Measurements from ENCODE around the gene MFAP5.

MFAP5 gene, protein sequence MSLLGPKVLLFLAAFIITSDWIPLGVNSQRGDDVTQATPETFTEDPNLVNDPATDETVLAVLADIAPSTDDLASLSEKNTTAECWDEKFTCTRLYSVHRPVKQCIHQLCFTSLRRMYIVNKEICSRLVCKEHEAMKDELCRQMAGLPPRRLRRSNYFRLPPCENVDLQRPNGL

DNA sequence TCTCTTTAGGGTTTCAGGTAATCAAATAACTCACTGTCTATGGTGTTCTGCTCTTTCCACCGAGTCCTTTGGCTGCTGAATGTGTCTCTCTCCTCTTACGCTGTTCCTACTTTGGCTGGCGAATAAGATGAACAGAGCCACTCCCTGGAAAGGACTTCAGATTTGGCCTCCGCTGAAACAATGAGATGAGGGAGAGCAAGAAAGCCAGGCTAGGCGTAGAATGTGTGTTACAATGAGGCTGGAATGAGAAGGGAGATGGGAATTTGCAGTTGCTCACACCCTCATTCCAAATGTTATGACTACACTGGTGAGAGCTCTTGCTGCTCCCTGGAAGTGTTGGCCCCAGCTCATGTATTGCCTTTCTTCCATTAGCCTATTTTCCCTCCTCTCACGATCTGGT lies at the start of gene MFAP5:
Gene MFAP5, minus strand, starts transcription at position 234 of the 400 bp plus-strand sequence. CDS start 722 bp downstream, outside the sequence.
- no peak for DNase-seq (ENCODE audit: insufficient read length, low spot score)
- no peak for FAIRE-seq

DNA sequence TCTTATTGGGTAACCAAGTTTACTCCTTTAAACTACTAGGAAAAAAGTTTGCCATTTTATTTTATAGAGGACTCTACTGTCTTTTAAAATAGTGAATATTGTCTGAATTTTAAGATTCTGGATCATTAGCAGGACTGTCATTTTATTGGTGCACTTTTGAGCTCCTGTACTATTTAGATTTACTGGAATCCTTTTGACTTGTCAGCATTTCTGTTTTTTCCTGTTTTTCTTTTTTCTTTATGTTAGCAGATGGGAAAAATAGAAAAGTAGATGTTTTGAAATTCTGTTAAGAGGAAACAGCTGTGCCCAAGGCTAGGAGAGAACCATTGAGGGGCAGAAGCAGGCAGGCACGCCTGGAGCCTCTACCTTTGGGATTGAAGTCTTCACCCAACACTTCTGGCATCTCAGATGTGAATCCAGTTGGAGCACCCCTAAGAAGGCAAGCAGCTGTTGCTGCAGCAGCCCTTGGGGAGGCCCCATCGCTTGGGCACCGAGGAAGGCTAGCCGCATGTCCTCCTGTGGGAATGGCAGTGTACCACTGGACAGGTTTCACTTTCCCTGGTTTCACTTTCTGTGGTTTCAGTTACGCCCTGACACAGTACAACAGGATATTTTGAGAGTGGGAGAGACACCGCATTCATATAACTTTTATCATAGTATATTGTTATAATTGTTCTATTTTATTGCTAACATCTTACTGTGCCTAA lies 46.7 kb upstream of the MFAP5 start:
- no peak for DNase-seq (ENCODE audit: insufficient read length, low spot score)

DNA sequence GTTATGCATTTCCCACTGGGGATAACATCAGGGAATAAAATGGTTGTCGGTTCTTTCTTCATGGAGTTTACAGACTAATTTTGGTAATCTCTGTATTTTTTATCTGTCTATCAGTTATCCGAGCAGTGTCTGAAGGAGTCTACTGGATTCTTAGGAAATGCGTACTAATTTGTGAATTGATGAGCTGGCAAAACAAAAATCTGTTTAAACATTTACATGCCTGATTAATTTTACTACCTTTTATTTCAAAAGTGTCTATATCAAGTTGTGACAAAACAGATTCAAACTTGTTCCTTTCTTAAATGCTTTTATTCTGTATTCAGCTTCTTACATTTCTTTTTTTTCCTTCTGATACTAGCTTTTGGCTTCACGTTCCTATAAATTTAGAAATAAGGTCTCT lies 39.5 kb upstream of the MFAP5 start:
- FAIRE-seq (no peak), DNase-seq (ENCODE audit: insufficient read length, low spot score) (no peak)

More for the DNA sequence above, 46.7 kb upstream of the MFAP5 start:
- no peak for FAIRE-seq

DNA sequence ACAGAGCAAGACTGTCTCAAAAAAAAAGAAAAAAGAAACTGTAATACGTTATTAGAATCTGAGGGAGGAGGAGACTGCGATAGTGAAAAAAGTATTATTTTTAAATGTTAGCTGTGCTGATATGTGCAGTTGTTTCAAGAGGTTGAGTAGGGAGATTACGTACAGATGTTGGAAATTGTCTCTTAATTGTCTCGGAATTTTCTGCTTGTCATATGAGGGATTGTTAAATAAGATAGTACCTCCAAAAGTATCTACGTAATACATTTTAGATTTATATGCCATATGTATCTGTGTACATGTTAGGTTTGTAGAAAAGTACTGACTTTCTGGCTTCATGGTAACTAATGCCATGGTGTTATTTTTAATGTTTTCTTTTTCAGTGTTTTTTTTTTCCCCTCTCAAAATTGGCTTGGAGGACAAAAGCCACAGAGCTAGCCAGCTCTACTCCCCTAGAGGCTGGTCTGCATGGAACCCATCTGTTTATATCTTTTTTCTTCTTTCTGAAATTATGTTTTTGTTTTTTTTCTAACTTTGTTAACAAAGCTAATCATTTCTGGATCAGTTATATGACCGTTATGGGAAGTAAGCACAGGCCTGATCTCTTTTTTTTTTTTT lies 38.5 kb upstream of the MFAP5 start:
- DNase-seq (ENCODE audit: insufficient read length, low spot score) (no peak), FAIRE-seq (no peak)

DNA sequence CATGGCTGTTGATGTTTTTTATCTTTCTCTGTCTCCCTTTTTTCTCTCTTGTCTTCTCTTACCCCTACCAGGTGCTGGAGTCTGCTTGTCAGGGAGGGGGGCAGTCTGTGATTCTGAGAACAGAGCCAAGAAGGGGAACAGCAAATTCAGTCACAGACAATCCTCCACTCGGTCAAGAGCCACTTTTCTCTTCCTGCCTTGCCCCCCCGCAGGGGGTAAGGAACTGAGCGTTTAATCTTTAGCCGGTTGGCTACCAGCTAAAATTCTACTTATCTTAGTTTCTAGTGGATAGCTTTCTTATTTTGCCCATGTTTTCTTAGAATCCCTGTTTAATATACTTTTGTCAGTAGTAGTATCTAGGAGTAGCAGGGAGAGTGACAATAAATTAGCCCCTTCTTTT lies 37.1 kb upstream of the MFAP5 start:
- no peak for FAIRE-seq
- DNase-seq (ENCODE audit: insufficient read length, low spot score), result no peak

DNA sequence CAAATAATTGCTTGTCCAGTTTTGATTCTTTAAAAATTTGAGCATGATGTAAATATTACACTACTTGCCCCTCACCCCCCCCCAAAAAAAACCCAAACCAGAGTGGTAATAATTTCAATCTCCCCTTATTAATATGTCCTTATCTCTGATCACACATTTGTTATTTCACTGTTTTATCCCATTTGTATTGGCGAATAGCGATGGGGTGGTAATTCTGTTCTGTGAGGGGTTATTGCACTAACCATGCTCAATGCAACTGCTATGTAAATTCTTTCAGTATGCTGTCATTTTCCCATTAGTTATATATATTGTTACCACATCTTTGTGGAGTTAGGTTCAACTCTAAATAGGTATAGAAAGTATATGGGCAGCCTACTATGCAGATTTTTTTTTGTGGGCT lies 36.3 kb upstream of the MFAP5 start:
- DNase-seq (ENCODE audit: insufficient read length, low spot score), result no peak
- FAIRE-seq, result no peak

DNA sequence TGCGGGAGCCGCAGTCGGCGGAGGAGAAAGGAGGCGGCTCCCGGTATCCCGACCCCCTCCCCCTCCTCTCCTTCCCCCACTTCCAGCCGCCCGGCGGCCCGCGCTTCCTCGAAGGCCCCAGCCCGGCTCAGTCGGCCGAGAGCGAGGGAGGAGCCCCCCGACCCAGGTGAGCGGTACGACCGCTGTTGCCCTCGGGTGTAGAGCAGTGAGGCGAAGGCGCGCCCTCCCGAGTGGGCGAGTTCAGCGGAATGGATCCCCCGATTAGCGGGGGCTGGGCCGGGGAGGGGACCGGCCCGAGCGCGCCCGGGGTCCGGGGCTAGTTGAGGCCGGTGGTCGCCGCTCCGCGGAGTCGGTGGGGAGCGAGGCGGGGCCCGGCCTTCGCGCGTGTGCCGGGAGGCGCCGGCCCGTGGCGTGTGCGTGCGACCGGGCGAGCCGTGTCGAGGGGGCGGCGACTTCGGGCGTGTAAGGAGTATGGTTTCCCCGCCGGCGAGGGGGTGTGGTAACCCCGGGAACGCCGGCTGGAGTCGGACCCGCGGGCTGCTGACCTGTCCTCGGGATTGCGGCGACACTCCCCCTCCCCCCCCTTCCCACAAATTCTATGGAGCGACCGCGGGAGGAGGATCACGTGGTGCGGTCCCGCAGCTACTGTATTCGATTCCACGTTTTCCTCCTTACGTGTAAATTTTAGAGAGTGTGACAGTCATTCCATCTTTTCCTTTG lies 35.7 kb upstream of the MFAP5 start:
- DNase-seq (ENCODE audit: insufficient read length, low spot score) (peak; percentile 31), FAIRE-seq (no peak)

DNA sequence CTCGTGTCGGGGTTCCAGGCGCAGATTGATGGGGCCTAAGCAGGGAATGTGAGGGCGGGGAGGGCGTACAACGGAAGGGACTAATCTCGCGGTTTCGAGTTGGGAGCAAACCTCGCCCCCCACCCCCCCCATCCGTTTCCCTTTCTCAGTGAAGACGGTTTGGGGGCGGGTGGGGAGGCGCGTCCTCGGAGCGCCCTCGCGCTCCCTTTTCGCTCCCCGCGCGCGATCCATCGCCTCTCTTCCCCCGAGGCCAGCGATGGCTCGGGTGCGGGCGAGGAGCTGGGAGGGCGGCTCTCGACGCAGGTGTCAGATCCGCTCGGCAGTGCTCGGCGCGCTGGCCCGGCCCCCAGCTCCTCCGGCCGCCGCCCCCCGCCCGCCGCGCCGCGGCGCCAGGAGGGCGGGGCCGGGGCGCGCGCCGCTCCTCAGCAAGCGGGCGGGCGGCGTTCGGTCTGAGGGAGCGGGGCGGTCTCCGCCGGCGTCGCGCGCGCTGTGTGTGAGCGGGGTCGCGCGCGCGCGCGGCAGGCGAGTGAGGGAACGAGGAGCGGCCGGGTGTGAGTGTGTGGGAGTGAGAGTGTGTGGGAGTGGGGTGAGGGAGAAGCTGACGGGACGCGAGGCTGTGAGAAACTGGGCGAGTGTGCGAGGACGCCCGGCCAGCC lies 35.0 kb upstream of the MFAP5 start, which contains the start of gene RIMKLB:
Gene RIMKLB, plus strand, starts transcription at position 516 of the 656 bp plus-strand sequence. CDS start 15,876 bp downstream, outside the sequence.
- peak; percentile 54 for FAIRE-seq
- DNase-seq (ENCODE audit: insufficient read length, low spot score), result peak; percentile 57

DNA sequence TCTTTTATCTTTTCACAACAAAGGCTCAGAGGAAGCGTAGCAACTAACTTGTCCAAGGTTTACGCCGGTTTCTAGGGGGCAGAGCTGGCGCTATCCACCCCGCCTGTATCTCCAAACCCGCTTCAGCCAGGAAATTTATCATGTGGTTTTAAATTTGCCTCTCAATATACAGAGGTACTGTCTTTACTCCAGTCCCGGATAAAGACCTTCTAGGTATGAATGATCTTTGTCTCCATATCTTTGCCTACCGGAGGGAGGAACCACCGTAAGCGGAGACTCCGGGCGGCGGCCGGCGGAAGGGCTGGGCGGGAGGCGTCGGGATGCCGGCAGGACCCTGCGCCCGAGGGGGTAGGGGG lies 34.5 kb upstream of the MFAP5 start:
- DNase-seq (ENCODE audit: insufficient read length, low spot score) (peak; percentile 25), FAIRE-seq (no peak)

DNA sequence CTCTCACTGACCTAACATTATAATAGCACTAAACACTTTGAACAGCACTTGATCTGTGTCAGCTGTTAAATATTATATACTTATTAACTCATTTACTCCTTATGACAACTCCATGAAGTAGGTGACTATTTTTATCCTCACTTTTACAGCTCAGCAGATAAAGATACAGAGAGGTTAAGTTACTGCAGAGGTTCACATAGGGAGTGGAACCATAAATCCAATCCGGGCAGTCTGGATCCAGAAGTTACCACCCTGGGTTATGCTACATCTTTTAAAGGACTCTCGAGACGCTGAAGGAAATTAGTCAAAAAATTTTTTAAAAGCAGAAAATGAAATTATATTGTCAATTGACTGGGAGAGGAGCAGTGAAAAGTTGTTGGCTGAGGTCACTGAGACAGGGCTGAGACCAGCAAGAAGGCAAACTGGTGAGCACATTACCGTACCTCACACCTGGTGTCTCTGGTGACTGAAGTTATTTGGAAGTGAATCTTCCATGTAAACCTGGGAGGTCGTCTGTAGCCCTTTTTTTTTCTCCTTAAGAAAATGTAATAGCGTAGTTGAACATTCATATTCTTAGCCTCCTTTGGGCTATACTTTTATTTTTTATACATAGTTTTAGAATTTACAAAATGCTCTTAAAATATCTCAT lies 33.9 kb upstream of the MFAP5 start:
- DNase-seq (ENCODE audit: insufficient read length, low spot score), result no peak
- no peak for FAIRE-seq

DNA sequence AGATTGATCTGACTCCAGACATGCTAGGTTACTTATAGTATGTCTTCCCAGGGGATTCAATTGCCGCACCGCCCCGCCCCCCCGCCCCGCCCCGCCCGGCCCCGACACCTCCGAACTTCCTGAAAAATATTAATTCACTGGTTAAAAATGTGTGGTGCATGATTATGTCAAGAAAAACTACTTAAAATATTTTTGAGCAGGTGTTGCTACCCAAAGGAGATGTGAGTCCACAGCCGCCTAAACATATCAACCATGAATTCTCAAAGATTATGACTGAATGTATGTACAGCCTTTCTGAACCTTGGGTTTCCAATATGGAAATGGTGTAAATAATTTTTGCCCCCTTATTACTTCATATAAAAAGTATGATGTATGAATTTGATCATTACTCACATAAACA lies 32.5 kb upstream of the MFAP5 start:
- FAIRE-seq, result no peak

DNA sequence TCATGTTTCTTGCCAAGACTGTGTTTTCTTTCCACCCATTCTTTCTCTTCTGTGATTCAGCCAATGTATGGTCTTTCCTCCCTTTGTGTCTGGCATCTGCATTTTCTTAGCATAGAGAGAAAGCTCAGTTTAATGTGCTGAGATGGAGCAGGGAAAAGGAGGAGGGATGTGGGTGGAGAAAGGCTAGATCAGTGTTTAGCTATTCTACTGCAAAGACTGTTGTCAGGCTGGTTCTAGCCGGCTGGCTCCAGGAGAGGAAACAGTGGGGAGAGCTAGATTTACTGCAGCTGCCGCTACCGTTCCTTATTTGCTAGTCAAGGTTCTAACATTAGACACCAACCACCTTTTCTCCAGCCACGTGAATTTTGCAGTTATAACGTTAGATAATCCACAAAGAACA lies 29.9 kb upstream of the MFAP5 start:
- DNase-seq (ENCODE audit: insufficient read length, low spot score) (no peak), FAIRE-seq (no peak)

More for the DNA sequence above, 32.5 kb upstream of the MFAP5 start:
- DNase-seq (ENCODE audit: insufficient read length, low spot score), result no peak

DNA sequence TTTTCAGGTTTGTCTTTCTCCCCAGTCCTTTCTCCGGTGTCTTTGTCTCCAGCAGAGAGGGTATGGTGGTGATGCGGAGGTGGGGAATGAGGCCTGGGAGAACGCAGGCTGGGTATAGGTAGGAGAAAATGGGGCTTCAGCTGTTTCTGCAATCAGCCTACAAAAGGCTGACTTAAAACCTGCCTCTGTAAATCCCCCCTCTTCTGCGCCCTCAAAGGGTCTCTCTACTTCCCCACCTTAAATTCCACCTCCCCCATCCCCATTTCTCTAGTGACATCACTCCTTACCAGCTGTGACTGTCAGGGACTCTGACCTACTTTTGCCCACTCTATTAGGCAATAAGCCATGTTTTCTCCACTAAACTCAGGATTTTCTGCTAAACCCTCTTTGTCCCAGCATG lies 27.1 kb upstream of the MFAP5 start:
- DNase-seq (ENCODE audit: insufficient read length, low spot score), result no peak
- no peak for FAIRE-seq

DNA sequence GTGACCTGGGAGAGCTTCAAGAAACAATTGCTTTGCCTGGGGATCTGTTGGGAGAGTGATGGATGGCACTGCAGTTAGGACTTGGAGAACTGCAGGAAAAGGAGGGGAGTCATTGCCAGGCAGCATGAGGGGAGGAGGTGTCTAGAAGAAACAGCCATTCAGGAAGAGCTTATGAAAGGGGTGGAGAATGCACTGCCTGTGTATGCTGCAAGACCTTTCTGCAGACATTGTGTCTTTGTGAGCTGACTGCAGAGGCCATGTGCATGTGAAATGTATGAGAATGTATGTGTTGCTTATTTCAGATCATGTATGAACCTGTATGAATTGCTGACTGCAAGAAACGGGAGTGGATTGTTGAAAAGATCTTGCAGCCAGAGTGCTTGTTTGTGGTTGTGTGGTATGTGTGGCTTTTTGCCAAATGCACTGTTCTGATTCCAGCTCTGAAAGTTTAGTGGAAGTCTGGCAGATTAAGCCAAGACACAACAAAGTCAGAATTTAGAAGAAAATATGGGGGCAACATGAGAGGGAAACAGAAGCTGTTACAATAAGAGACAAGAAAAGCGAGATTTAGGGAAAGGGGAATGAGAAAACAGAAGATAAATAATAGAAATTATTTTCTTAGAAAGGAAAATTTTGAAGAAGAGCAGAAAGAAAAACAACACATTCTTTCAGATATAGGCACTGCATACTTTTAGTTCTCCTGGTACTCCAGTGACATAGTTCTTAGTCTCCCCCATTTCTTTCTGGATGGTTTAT lies 25.4 kb upstream of the MFAP5 start:
- DNase-seq (ENCODE audit: insufficient read length, low spot score) (peak; percentile 75), FAIRE-seq (peak; percentile 80)

DNA sequence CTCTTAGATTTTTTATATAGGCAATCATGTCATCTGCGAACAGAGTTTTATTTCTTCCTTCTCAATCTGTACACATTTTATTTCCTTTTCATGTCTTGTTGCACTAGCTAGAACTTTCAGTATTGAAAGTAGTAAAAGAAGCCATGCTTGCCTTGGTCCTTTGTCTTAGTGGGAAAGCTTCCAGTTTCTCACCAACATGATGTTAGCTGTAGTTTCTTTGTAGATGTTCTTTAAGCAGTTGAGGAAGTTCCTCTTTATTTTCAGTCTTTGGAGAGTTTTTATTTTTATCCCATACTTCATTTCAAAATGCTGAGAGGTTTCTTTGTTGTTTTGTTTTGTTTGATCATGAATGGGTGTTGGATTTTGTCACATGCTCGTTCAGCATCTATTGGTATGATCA lies 22.4 kb upstream of the MFAP5 start:
- FAIRE-seq (no peak), DNase-seq (ENCODE audit: insufficient read length, low spot score) (no peak)

DNA sequence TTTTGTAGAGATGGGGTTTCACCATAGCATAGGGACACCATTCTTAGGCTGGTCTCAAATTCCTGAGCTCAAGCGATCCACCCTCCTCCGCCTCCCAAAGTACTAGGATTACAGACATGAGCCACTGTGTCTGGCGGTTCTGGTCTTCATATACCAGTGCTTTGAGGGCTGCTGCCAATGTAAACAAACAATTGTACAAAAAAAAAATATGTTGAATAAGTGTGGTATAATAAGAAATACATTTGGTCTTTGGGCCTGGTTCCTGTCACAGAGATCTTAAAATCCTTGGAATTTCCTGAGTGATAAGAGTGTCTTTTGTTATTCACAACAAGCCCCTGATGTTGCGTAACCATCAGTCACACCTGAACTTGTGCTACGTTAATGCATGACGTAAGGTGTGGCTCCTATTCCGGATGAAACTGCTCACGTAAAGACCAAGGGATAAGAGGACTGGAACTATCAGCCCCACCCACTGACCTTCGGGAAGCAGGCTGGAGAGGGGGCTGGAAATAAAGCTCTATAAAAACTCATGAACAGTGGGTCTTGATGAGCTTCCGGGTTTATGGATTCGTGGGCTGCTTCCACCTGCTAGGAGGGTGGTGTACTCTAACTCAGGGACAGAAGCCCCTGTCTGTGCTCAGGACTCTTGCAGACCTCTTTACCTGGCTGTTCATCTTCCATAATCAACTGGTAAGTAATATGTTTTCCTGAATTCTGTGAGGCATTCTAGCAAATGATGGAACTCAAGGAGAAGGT lies 18.7 kb upstream of the MFAP5 start:
- FAIRE-seq (no peak), DNase-seq (ENCODE audit: insufficient read length, low spot score) (no peak)

DNA sequence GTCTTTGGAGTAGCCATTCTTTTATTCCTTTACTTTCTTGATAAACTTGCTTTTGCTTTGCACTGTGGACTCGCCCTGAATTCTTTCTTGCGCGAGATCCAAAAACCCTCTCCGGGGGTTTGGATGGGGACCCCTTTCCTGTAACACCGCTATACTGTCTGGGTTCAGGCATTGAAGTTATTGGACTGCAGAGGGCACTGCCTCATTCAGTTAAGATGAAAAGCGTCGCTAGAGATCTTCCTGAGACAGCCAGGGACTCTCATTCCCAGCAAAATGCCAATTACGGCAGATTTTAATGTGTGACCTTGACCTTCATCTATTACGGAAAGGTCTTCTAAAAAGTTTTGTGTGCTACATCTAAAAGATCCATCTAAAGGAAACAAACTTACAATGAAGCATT lies 17.9 kb upstream of the MFAP5 start:
- no peak for FAIRE-seq

DNA sequence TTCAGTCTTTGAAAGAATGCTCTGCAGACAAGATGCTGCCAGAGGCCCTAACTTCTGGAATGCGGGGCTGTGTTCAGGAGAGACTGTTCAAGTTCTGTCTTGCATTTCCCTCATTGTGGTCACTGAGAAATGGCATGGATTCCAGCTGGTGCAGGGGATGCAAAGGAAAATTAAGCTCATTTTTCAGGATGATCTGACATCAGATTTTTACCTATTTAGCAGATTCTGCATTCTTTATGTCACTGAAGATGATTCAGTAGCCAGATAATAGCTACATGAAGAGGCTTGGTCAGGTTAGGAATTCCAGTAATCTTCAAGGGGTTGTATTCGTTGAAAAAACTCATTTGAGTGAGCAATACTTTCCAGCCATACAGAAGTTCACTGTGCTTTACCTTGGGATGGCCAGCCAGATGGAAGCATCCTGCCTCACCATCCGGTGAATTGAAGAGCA lies 16.1 kb upstream of the MFAP5 start:
- DNase-seq (ENCODE audit: insufficient read length, low spot score), result peak; percentile 65

More for the DNA sequence above, 17.9 kb upstream of the MFAP5 start:
- no peak for DNase-seq (ENCODE audit: insufficient read length, low spot score)

DNA sequence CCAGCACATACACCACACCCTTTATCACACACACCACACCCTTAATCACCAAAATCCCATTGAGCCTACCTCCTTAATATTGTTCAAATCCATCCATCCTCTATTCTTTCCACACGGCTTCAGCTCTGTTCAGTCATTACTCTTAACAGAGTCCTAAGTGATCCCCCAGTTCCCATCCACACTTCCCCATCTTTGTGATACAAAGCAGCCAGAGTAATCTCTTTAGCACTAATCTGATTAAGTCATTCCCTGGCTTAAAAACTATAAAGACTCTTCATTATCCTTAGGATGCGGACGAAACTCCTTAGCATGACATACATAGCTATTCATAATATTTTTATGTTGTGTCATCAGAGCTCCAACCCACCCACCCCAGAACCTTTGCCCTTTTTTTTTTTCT lies 14.7 kb upstream of the MFAP5 start:
- no peak for DNase-seq (ENCODE audit: insufficient read length, low spot score)
- no peak for FAIRE-seq

More for the DNA sequence above, 16.1 kb upstream of the MFAP5 start:
- no peak for FAIRE-seq

All from HTR-8/SVneo (cell line).